GM12891 (cell line): ENCODE measurements around the gene TTC28.

Experiments
- POLR2A ChIP-seq: IDR thresholded peaks from 2 replicates; pipeline ENCODE4 v1.6.1; 2011; ENCODE audit warnings: low read depth, low read length, control low read depth
- POLR2AphosphoS5 ChIP-seq: IDR thresholded peaks from 2 replicates; pipeline ENCODE4 v1.6.1; 2011; ENCODE audit warnings: low read depth, low read length, control low read depth
- POU2F2 ChIP-seq: IDR thresholded peaks from 2 replicates; pipeline ENCODE4 v1.6.1; 2011; ENCODE audit warnings: low read depth, mild to moderate bottlenecking, control low read depth, low read length, moderate library complexity
- SPI1 ChIP-seq: IDR thresholded peaks from 2 replicates; pipeline ENCODE4 v1.6.1; 2011; ENCODE audit warnings: low read depth, low read length, control low read depth

DNA sequence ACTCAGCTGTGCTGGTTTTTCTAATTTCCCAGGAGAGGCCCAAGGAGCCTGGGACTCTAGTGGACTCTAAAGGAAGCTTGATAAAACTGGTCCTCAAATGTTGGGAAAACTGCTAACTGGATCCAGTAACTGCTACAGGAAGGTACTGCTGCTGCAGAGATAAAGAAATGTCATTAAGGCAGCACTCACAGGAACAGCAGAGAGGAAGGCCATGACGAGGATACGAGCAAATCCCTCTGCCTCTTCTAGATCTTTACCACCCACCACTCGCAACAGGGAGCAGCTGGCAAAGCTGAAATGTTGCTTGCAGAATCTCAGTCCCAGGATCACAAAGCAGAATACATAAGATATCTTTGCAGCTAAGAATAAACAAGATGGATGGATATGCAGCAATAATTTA is 23.5 kb downstream of the TTC28 start:
- TF ChIP-seq POU2F2, result no peak
- TF ChIP-seq SPI1, result no peak
- TF ChIP-seq POLR2AphosphoS5, result no peak
- no peak for TF ChIP-seq POLR2A
